Activated CD4-positive, alpha-beta memory T cell treated with anti-CD3 and anti-CD28 coated beads for 36 hours (primary cell): ENCODE measurements around the gene TMEM169. TPM values are rescaled to one million over a fixed set of nuclear protein-coding genes. Genes with fewer than 3 reads are reported as not detected.

Source experiments
- CTCF ChIA-PET: fragments of 350-600 bp; sonication (Branson Sonifier 250); formaldehyde crosslinking; loops from one replicate; lab custom pipeline; 2021; ENCODE audit warnings: antibody characterized with exemption, inconsistent platforms; lab: Charles Lee
- POLR2A ChIA-PET: fragments of 350-600 bp; sonication (Branson Sonifier 250); formaldehyde crosslinking; loops from one replicate; lab custom pipeline; 2021; ENCODE audit warnings: antibody characterized with exemption; lab: Charles Lee
- DNase-seq: peaks from one replicate; pipeline ENCODE4 v3.0.0-alpha.2; 2020
- H3K27ac Mint-ChIP-seq: one replicate; pipeline ENCODE4 v1.8.0; 2021; ENCODE audit warnings: mixed read lengths
- H3K27me3 Mint-ChIP-seq: one replicate; pipeline ENCODE4 v1.8.0; 2021; ENCODE audit warnings: mixed read lengths
- H3K36me3 Mint-ChIP-seq: one replicate; pipeline ENCODE4 v1.8.0; 2021; ENCODE audit warnings: mixed read lengths
- H3K4me1 Mint-ChIP-seq: one replicate; pipeline ENCODE4 v1.8.0; 2021; ENCODE audit warnings: low read depth, mixed read lengths
- H3K4me3 Mint-ChIP-seq: one replicate; pipeline ENCODE4 v1.8.0; 2021; ENCODE audit warnings: mild to moderate bottlenecking, mixed read lengths
- H3K9me3 Mint-ChIP-seq: one replicate; pipeline ENCODE4 v1.8.0; 2021; ENCODE audit warnings: mixed read lengths
- intact Hi-C: fragments of 100-400 bp; cut with micrococcal nuclease; formaldehyde crosslinking; loops from one replicate; pipeline ENCODE4 v1.15.1; 2023
- total RNA-seq, 2 experiments: library from RNA; stranded (reverse); gene quantifications; one replicate each; pipeline ENCODE4 v1.2.3, GENCODE V29; 2021

TMEM169 gene
- total RNA-seq, 2 experiments from 2014 or later = 2.0 to 2.7 TPM

GRCh38 chr2:216108310-216108966, 26.7 kb downstream of the TMEM169 start:
- intact Hi-C loops = no loop called here

GRCh38 chr2:216108967-216109921, 27.5 kb downstream of the TMEM169 start, which contains the start of gene XRCC5:
TSS of gene XRCC5 (plus strand) at chr2:216109348. CDS start at chr2:216109437, 89 bp downstream.
- peaks cover 47% of the 10 kb centered on the region for H3K36me3 Mint-ChIP-seq
- intact Hi-C loops = loop anchor here (1.0 kb wide), 3 partner anchors 19 to 303 kb away; partner anchors contain the start of gene SMARCAL1

More at GRCh38 chr2:216108310-216108966, 26.7 kb downstream of the TMEM169 start:
- DNase-seq = no peak
- peaks cover 2% of the 10 kb centered on the region for H3K27me3 Mint-ChIP-seq
- CTCF ChIA-PET = interaction anchor here (0.6 to 7.6 kb wide), 14 partner anchors 12 to 390 kb away, joined by 3 to 50 read pairs (median 7); partner anchors contain the start of genes PECR, RPL37A and TMEM169
- H3K9me3 Mint-ChIP-seq = no peaks in the 10 kb centered on the region
- POLR2A ChIA-PET = interaction anchor here (0.7 to 2.7 kb wide), 9 partner anchors 9 to 389 kb away, joined by 3 to 9 read pairs (median 4); partner anchors contain the start of genes PECR and TMEM169
- peaks cover 43% of the 10 kb centered on the region for H3K4me1 Mint-ChIP-seq
- H3K36me3 Mint-ChIP-seq = peaks cover 40% of the 10 kb centered on the region
- peak overlapping the region; percentile 100 for H3K27ac Mint-ChIP-seq
- H3K4me3 Mint-ChIP-seq = peak overlapping the region; percentile 100

GRCh38 chr2:216109962-216110614, 28.4 kb downstream of the TMEM169 start:
- H3K27ac Mint-ChIP-seq = peak overlapping the region; percentile 100
- peak overlapping the region; percentile 100 for H3K4me3 Mint-ChIP-seq
- no peak for DNase-seq
- H3K27me3 Mint-ChIP-seq = peaks cover 4% of the 10 kb centered on the region
- peaks cover 56% of the 10 kb centered on the region for H3K36me3 Mint-ChIP-seq
- peaks cover 59% of the 10 kb centered on the region for H3K4me1 Mint-ChIP-seq
- CTCF ChIA-PET = interaction anchor here (0.6 to 7.6 kb wide), 35 partner anchors 10 to 672 kb away, joined by 3 to 50 read pairs (median 4); partner anchors contain the start of genes PECR, RPL37A and TMEM169
- intact Hi-C loops = loop anchor here (1.0 to 10.0 kb wide), 9 partner anchors 10 to 555 kb away; partner anchors contain the start of gene SMARCAL1
- POLR2A ChIA-PET = interaction anchor here (1.1 to 2.7 kb wide), 5 partner anchors 20 to 37 kb away, joined by 3 to 9 read pairs (median 5); partner anchors contain the start of genes PECR and TMEM169
- H3K9me3 Mint-ChIP-seq = no peaks in the 10 kb centered on the region

More at GRCh38 chr2:216108967-216109921, 27.5 kb downstream of the TMEM169 start, which contains the start of gene XRCC5:
- ChIA-PET POLR2A (interaction anchor here (0.7 to 2.7 kb wide), 9 partner anchors 9 to 389 kb away, joined by 3 to 9 read pairs (median 4); partner anchors contain the start of genes PECR and TMEM169), CTCF (interaction anchor here (0.6 to 7.6 kb wide), 29 partner anchors 11 to 423 kb away, joined by 3 to 50 read pairs (median 4); partner anchors contain the start of genes PECR, RPL37A and TMEM169)
- Mint-ChIP-seq H3K9me3 (no peaks in the 10 kb centered on the region), H3K27me3 (peaks cover 2% of the 10 kb centered on the region), H3K4me3 (peak within 1 kb of the TSS; percentile 100), H3K27ac (peak within 1 kb of the TSS; percentile 100), H3K4me1 (peaks cover 51% of the 10 kb centered on the region)
- DNase-seq = peak; percentile 99

- no peak for DNase-seq
- no peaks in the 10 kb centered on the region for H3K9me3 Mint-ChIP-seq
- H3K27ac Mint-ChIP-seq = peak overlapping the region; percentile 100
- ChIA-PET CTCF (interaction anchor here (0.6 to 7.6 kb wide), 29 partner anchors 10 to 672 kb away, joined by 3 to 50 read pairs (median 5); partner anchors contain the start of genes PECR, RPL37A and TMEM169), POLR2A (interaction anchor here (1.5 to 2.7 kb wide), 2 partner anchors 26 to 36 kb away, joined by 3 to 9 read pairs; no protein-coding TSS in a partner anchor)
- peaks cover 65% of the 10 kb centered on the region for H3K4me1 Mint-ChIP-seq
- intact Hi-C loops = loop anchor here (1.0 to 10.0 kb wide), 6 partner anchors 10 to 554 kb away; no protein-coding TSS in a partner anchor
- H3K36me3 Mint-ChIP-seq = peaks cover 59% of the 10 kb centered on the region
- peak overlapping the region; percentile 100 for H3K4me3 Mint-ChIP-seq
- peaks cover 4% of the 10 kb centered on the region for H3K27me3 Mint-ChIP-seq
Measured at GRCh38 chr2:216110620-216111019, 28.9 kb downstream of the TMEM169 start.

- Mint-ChIP-seq H3K36me3 (peaks cover 61% of the 10 kb centered on the region), H3K4me1 (peaks cover 67% of the 10 kb centered on the region), H3K27ac (peak overlapping the region; percentile 100), H3K4me3 (peak overlapping the region; percentile 100), H3K9me3 (no peaks in the 10 kb centered on the region), H3K27me3 (peaks cover 4% of the 10 kb centered on the region)
- intact Hi-C loops = loop anchor here (2.0 to 10.0 kb wide), 2 partner anchors 238 to 554 kb away; no protein-coding TSS in a partner anchor
- ChIA-PET POLR2A (interaction anchor here (1.5 to 2.7 kb wide), 2 partner anchors 27 to 36 kb away, joined by 3 to 9 read pairs; no protein-coding TSS in a partner anchor), CTCF (interaction anchor here (0.9 to 7.6 kb wide), 15 partner anchors 9 to 555 kb away, joined by 3 to 50 read pairs (median 6); partner anchors contain the start of genes PECR and TMEM169)
- no peak for DNase-seq
Measured at GRCh38 chr2:216111122-216111521, 29.4 kb downstream of the TMEM169 start.

- H3K4me3 Mint-ChIP-seq = peak overlapping the region; percentile 60
- H3K9me3 Mint-ChIP-seq = no peaks in the 10 kb centered on the region
- intact Hi-C loops = loop anchor here (1.0 to 10.0 kb wide), 3 partner anchors 54 to 552 kb away; no protein-coding TSS in a partner anchor
- H3K27ac Mint-ChIP-seq = peak overlapping the region; percentile 100
- peaks cover 4% of the 10 kb centered on the region for H3K27me3 Mint-ChIP-seq
- DNase-seq = no peak
- ChIA-PET POLR2A (interaction anchor here (1.0 to 1.5 kb wide), 3 partner anchors 9 to 94 kb away, joined by 3 to 4 read pairs (median 3); no protein-coding TSS in a partner anchor), CTCF (interaction anchor here (1.0 to 7.6 kb wide), 8 partner anchors 9 to 79 kb away, joined by 3 to 48 read pairs (median 4); partner anchors contain the start of genes PECR and TMEM169)
- peaks cover 78% of the 10 kb centered on the region for H3K36me3 Mint-ChIP-seq
- H3K4me1 Mint-ChIP-seq = peaks cover 85% of the 10 kb centered on the region
Measured at GRCh38 chr2:216112926-216113325, 31.2 kb downstream of the TMEM169 start.

- intact Hi-C loops = loop anchor here (1.0 to 10.0 kb wide), 3 partner anchors 55 to 551 kb away; no protein-coding TSS in a partner anchor
- ChIA-PET POLR2A (interaction anchor here (1.0 to 1.5 kb wide), 3 partner anchors 8 to 93 kb away, joined by 3 to 4 read pairs (median 3); no protein-coding TSS in a partner anchor), CTCF (interaction anchor here (0.9 to 7.6 kb wide), 11 partner anchors 9 to 80 kb away, joined by 3 to 48 read pairs (median 4); partner anchors contain the start of genes PECR and TMEM169)
- peak; percentile 41 for DNase-seq
- Mint-ChIP-seq H3K4me1 (peaks cover 86% of the 10 kb centered on the region), H3K9me3 (no peaks in the 10 kb centered on the region), H3K27ac (peak overlapping the region; percentile 100), H3K4me3 (peak overlapping the region; percentile 60), H3K36me3 (peaks cover 83% of the 10 kb centered on the region), H3K27me3 (peaks cover 4% of the 10 kb centered on the region)
Measured at GRCh38 chr2:216113572-216113971, 31.9 kb downstream of the TMEM169 start.

GRCh38 chr2:216114382-216114713, 32.6 kb downstream of the TMEM169 start:
- intact Hi-C loops = loop anchor here (1.0 to 10.0 kb wide), 5 partner anchors 16 to 550 kb away; partner anchors contain the start of genes RPL37A and SMARCAL1
- POLR2A ChIA-PET = no interaction called here
- H3K36me3 Mint-ChIP-seq = peaks cover 86% of the 10 kb centered on the region

GRCh38 chr2:216114714-216115531, 33.2 kb downstream of the TMEM169 start:
- H3K4me3 Mint-ChIP-seq = peak overlapping the region; percentile 86
- intact Hi-C loops = loop anchor here (1.0 to 10.0 kb wide), 5 partner anchors 16 to 550 kb away; partner anchors contain the start of genes RPL37A and SMARCAL1
- ChIA-PET CTCF (interaction anchor here (0.6 to 7.6 kb wide), 19 partner anchors 9 to 109 kb away, joined by 3 to 48 read pairs (median 3); partner anchors contain the start of genes PECR and TMEM169), POLR2A (no interaction called here)
- H3K36me3 Mint-ChIP-seq = peaks cover 85% of the 10 kb centered on the region
- H3K27me3 Mint-ChIP-seq = peaks cover 2% of the 10 kb centered on the region
- peak; percentile 98 for DNase-seq
- H3K4me1 Mint-ChIP-seq = peaks cover 93% of the 10 kb centered on the region
- no peaks in the 10 kb centered on the region for H3K9me3 Mint-ChIP-seq
- H3K27ac Mint-ChIP-seq = peak overlapping the region; percentile 100

More at GRCh38 chr2:216114382-216114713, 32.6 kb downstream of the TMEM169 start:
- Mint-ChIP-seq H3K4me3 (peak overlapping the region; percentile 86), H3K9me3 (no peaks in the 10 kb centered on the region), H3K4me1 (peaks cover 89% of the 10 kb centered on the region), H3K27me3 (peaks cover 2% of the 10 kb centered on the region), H3K27ac (peak overlapping the region; percentile 100)
- CTCF ChIA-PET = interaction anchor here (0.6 to 7.6 kb wide), 20 partner anchors 9 to 108 kb away, joined by 3 to 48 read pairs (median 3); partner anchors contain the start of genes PECR and TMEM169
- no peak for DNase-seq
